ENCODE measurements around the gene PTRH1. TPM values are rescaled to one million over a fixed set of nuclear protein-coding genes. Genes with fewer than 3 reads are reported as not detected.

PTRH1 gene
- total RNA-seq, 1 experiment from 2014 or later: 15.1 TPM

GRCh38 chr9:127694890-127695720 lies 20.4 kb downstream of the PTRH1 start:
- H3K27ac Mint-ChIP-seq (ENCODE audit: unreplicated experiment): no peak overlapping the region
- no peak overlapping the region for H3K4me3 Mint-ChIP-seq (ENCODE audit: low read depth, unreplicated experiment)
- CTCF ChIA-PET: no interaction called here
- no TSS peak for BruUV-seq (replicated peaks)
- no peak for TF ChIP-seq CTCF (IDR thresholded peaks at IDR 0.05; ENCODE audit: unreplicated experiment)
- intact Hi-C loops (cut with micrococcal nuclease; ENCODE audit: unreplicated experiment): no loop called here
- no peaks in the 10 kb centered on the region for H3K27me3 Mint-ChIP-seq (ENCODE audit: unreplicated experiment)
- peaks cover 9% of the 10 kb centered on the region for H3K4me1 Mint-ChIP-seq (ENCODE audit: low read depth, unreplicated experiment)
- no peak for DNase-seq
- H3K36me3 Mint-ChIP-seq (ENCODE audit: insufficient read depth, unreplicated experiment): peaks cover 15% of the 10 kb centered on the region
- H3K9me3 Mint-ChIP-seq (ENCODE audit: low read depth, unreplicated experiment): no peaks in the 10 kb centered on the region

- no peak overlapping the region for H3K27ac Mint-ChIP-seq (ENCODE audit: unreplicated experiment)
- intact Hi-C loops (cut with micrococcal nuclease; ENCODE audit: unreplicated experiment): no loop called here
- CTCF ChIA-PET: no interaction called here
- H3K27me3 Mint-ChIP-seq (ENCODE audit: unreplicated experiment): no peaks in the 10 kb centered on the region
- BruUV-seq (replicated peaks): no TSS peak
- TF ChIP-seq CTCF (IDR thresholded peaks at IDR 0.05; ENCODE audit: unreplicated experiment): no peak
- no peak overlapping the region for H3K4me3 Mint-ChIP-seq (ENCODE audit: low read depth, unreplicated experiment)
- DNase-seq: no peak
- peaks cover 9% of the 10 kb centered on the region for H3K4me1 Mint-ChIP-seq (ENCODE audit: low read depth, unreplicated experiment)
- H3K36me3 Mint-ChIP-seq (ENCODE audit: insufficient read depth, unreplicated experiment): peaks cover under 1% of the 10 kb centered on the region
- no peaks in the 10 kb centered on the region for H3K9me3 Mint-ChIP-seq (ENCODE audit: low read depth, unreplicated experiment)
Observed at GRCh38 chr9:127693697-127694096, 21.8 kb downstream of the PTRH1 start.

- no TSS peak for BruUV-seq (replicated peaks)
- TF ChIP-seq CTCF (IDR thresholded peaks at IDR 0.05; ENCODE audit: unreplicated experiment): no peak
- CTCF ChIA-PET: interaction anchor here (0.7 kb wide), 1 partner anchor 11 kb away, joined by 8 read pairs; no protein-coding TSS in a partner anchor
- Mint-ChIP-seq H3K9me3 (ENCODE audit: low read depth, unreplicated experiment) (no peaks in the 10 kb centered on the region), H3K27ac (ENCODE audit: unreplicated experiment) (no peak overlapping the region), H3K27me3 (ENCODE audit: unreplicated experiment) (no peaks in the 10 kb centered on the region), H3K4me1 (ENCODE audit: low read depth, unreplicated experiment) (peaks cover 9% of the 10 kb centered on the region), H3K36me3 (ENCODE audit: insufficient read depth, unreplicated experiment) (no peaks in the 10 kb centered on the region), H3K4me3 (ENCODE audit: low read depth, unreplicated experiment) (no peak overlapping the region)
- DNase-seq: no peak
- intact Hi-C loops (cut with micrococcal nuclease; ENCODE audit: unreplicated experiment): no loop called here
Observed at GRCh38 chr9:127693143-127693542, 22.3 kb downstream of the PTRH1 start.

- intact Hi-C loops (cut with micrococcal nuclease; ENCODE audit: unreplicated experiment): no loop called here
- no TSS peak for BruUV-seq (replicated peaks)
- Mint-ChIP-seq H3K4me3 (ENCODE audit: low read depth, unreplicated experiment) (no peak overlapping the region), H3K27me3 (ENCODE audit: unreplicated experiment) (no peaks in the 10 kb centered on the region), H3K27ac (ENCODE audit: unreplicated experiment) (no peak overlapping the region), H3K9me3 (ENCODE audit: low read depth, unreplicated experiment) (no peaks in the 10 kb centered on the region), H3K36me3 (ENCODE audit: insufficient read depth, unreplicated experiment) (no peaks in the 10 kb centered on the region), H3K4me1 (ENCODE audit: low read depth, unreplicated experiment) (peaks cover 9% of the 10 kb centered on the region)
- no peak for TF ChIP-seq CTCF (IDR thresholded peaks at IDR 0.05; ENCODE audit: unreplicated experiment)
- CTCF ChIA-PET: no interaction called here
- no peak for DNase-seq
Observed at GRCh38 chr9:127692071-127692470, 23.4 kb downstream of the PTRH1 start.
